CD4-positive, alpha-beta T cell (primary cell): ENCODE results near the gene CHCHD2. TPM values are rescaled to one million over a fixed set of nuclear protein-coding genes. Genes with fewer than 3 reads are reported as not detected.
"Not testable (repeated sequence)": the region's sequence is repeated elsewhere in the genome, so short reads cannot be mapped to it uniquely, and the experiment has no call there.

Source experiments
- ATAC-seq: fragments of 200-7000 bp; cut with Tn5 transposase; one replicate; pipeline ENCODE4 v1.10.0; 2022; ENCODE audit warnings: mild to moderate bottlenecking; ENCODE audit not compliant: poor library complexity
- CTCF ChIA-PET: fragments of 350-600 bp; sonication (Branson Sonifier 250); formaldehyde crosslinking; loops from one replicate; lab custom pipeline; 2021; ENCODE audit warnings: antibody characterized with exemption, inconsistent platforms; lab: Charles Lee
- POLR2A ChIA-PET: fragments of 350-600 bp; sonication (Branson Sonifier 250); formaldehyde crosslinking; loops from one replicate; lab custom pipeline; 2021; ENCODE audit warnings: antibody characterized with exemption, inconsistent platforms; lab: Charles Lee
- DNase-seq, 14 experiments: peaks; one replicate each; pipeline ENCODE4 v3.0.0-alpha.2; 2013 to 2020; ENCODE audit warnings: mixed read lengths in 2 of 14
- H3K27ac ChIP-seq, 2 donors: one replicate each; pipeline versions ENCODE4 v1.5.1 to v1.7.0; 2013; ENCODE audit warnings: low read length in 2 of 2, low read depth in 1 of 2, mild to moderate bottlenecking in 1 of 2
- H3K27me3 ChIP-seq, 2 experiments: 1 replicate in 1 of 2; 2 replicates in 1 of 2; pipeline versions ENCODE4 v1.6.1 to v1.7.0; 2013; ENCODE audit warnings: low read length in 2 of 2, control low read depth in 1 of 2, mild to moderate bottlenecking in 1 of 2, moderate library complexity in 1 of 2; ENCODE audit not compliant: insufficient read depth in 2 of 2, control insufficient read depth in 1 of 2
- H3K36me3 ChIP-seq: one replicate; pipeline ENCODE4 v1.6.1; 2013; ENCODE audit warnings: low read length, control low read depth; ENCODE audit not compliant: insufficient read depth
- H3K4me1 ChIP-seq: one replicate; pipeline ENCODE4 v1.6.1; 2013; ENCODE audit warnings: low read length, control low read depth; ENCODE audit not compliant: insufficient read depth
- H3K4me3 ChIP-seq: one replicate; pipeline ENCODE4 v1.5.1; 2013; ENCODE audit warnings: mild to moderate bottlenecking, low read length, moderate library complexity
- H3K9me3 ChIP-seq, 2 experiments: 1 replicate in 1 of 2; 2 replicates in 1 of 2; pipeline versions ENCODE4 v1.6.1 to v1.7.0; 2013; ENCODE audit warnings: low read length in 2 of 2, mild to moderate bottlenecking in 2 of 2, control low read depth in 1 of 2, moderate library complexity in 1 of 2; ENCODE audit not compliant: control insufficient read depth in 1 of 2, insufficient read depth in 1 of 2
- H3K27ac Mint-ChIP-seq: one replicate; pipeline ENCODE4 v1.8.0; 2020; ENCODE audit warnings: mixed read lengths
- H3K27me3 Mint-ChIP-seq: one replicate; pipeline ENCODE4 v1.8.0; 2021; ENCODE audit warnings: mixed read lengths
- H3K36me3 Mint-ChIP-seq: one replicate; pipeline ENCODE4 v1.8.0; 2021; ENCODE audit warnings: low read depth, mixed read lengths
- H3K4me1 Mint-ChIP-seq: one replicate; pipeline ENCODE4 v1.8.0; 2021; ENCODE audit warnings: low read depth, mixed read lengths
- H3K4me3 Mint-ChIP-seq: one replicate; pipeline ENCODE4 v1.8.0; 2020; ENCODE audit warnings: mild to moderate bottlenecking, mixed read lengths
- H3K9me3 Mint-ChIP-seq: one replicate; pipeline ENCODE4 v1.8.0; 2020; ENCODE audit warnings: mixed read lengths
- CTCF ChIP-seq: fragments of 200-600 bp; IDR thresholded peaks from one replicate; pipeline ENCODE4 v1.8.0; 2022; ENCODE audit warnings: antibody characterized with exemption, mild to moderate bottlenecking
- intact Hi-C, 2 experiments: fragments of 100-400 bp; cut with DNase I in 1 of 2; cut with micrococcal nuclease in 1 of 2; formaldehyde crosslinking; loops; one replicate each; pipeline versions ENCODE4 v1.15.1 to v1.9.0; 2023 to 2025; cut with DNase I, micrococcal nuclease
- total RNA-seq, 174 experiments: library from RNA in 2 of 174; stranded (reverse) in 2 of 174; gene quantifications; one replicate each; pipeline ENCODE4 v1.2.3 and lab custom pipeline; 2021 to 2026

Gene CHCHD2
- total RNA-seq, 2 experiments from 2014 or later, result 250 to 252 TPM

DNA sequence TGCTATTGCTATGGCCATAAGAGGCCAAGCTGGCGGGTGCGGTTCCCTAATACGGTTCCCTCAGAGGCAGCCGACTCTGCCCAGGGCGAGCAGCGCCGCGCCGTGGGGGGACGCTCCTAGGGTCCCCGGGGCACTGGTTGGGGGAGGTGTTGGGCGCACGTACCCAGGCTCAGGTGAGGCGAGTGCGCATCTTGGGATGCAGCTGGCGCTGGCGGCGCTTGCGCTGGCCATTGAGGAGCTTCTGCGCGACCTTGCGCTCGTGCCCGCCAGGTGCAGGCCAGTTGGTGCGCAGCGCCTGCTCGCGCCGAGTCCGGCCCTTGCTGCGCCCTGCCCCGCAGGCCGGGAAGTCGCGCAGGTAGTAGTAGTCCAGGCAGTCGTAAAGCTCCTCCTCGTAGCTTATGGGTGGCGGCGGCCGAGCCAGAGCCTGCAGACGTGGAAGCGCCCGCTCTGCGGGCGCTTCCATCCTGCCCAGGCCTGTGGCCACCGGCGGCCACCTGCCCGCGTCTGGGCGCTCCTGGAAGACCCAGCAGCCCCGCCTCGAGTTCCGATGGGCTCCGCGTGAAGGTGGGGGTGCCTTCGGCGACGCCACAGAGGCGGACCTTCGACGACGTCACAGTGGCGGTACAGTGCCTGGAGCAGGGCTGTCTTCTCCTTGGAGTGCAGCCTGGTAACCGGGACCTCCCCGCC, 9.7 kb upstream of the CHCHD2 start, which contains the start of gene NUPR2:
Gene NUPR2 (minus strand): TSS at position 566 of the 687 bp plus-strand sequence. CDS start 103 bp downstream, at position 463.
- H3K27me3 ChIP-seq, result peaks cover 13 to 21% of the 10 kb centered on the region in 2 experiments
- TF ChIP-seq CTCF, result no peak
- H3K27ac Mint-ChIP-seq, result no peak within 1 kb of the TSS
- H3K4me3 Mint-ChIP-seq, result no peak within 1 kb of the TSS
- peaks cover 0 to 6% of the 10 kb centered on the region in 2 experiments for H3K9me3 ChIP-seq
- DNase-seq (no peak), ATAC-seq (no peak)
- no peaks in the 10 kb centered on the region for H3K9me3 Mint-ChIP-seq
- H3K4me3 ChIP-seq, result peak within 1 kb of the TSS; percentile 5
- H3K27ac ChIP-seq, result no peak within 1 kb of the TSS
- H3K36me3 ChIP-seq, result no peaks in the 10 kb centered on the region
- no peaks in the 10 kb centered on the region for H3K4me1 Mint-ChIP-seq
- POLR2A ChIA-PET, result no interaction called here
- peaks cover 27% of the 10 kb centered on the region for H3K27me3 Mint-ChIP-seq
- CTCF ChIA-PET, result no interaction called here
- H3K36me3 Mint-ChIP-seq, result no peaks in the 10 kb centered on the region
- H3K4me1 ChIP-seq, result no peaks in the 10 kb centered on the region
- intact Hi-C loops, result no loop called here

DNA sequence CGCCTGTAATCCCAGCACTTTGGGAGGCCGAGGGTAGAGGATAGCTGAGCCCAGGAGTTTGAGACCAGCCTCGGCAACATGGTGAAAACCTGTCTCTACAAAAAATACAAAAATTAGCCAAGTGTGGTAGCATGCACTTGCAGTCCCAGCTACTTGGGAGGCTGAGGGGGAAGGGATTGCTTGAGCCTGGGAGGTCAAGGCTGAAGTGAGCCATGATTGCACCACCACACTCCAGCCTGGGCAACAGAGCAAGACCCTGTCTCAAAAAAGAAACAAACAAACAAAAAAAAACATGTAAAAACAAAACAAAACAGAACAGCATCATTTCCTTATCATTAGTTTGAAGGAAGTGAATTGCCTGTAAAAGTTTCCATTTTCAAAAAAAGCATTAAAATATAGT, 6.0 kb upstream of the CHCHD2 start:
- intact Hi-C loops, POLR2A ChIA-PET, CTCF ChIA-PET: not testable (repeated sequence)

GRCh38 chr7:56110611-56111010, 4.3 kb upstream of the CHCHD2 start:
- DNase-seq, result no peak
- POLR2A ChIA-PET, result no interaction called here
- Mint-ChIP-seq H3K4me1 (peaks cover 24% of the 10 kb centered on the region), H3K4me3 (no peak overlapping the region), H3K27ac (no peak overlapping the region), H3K27me3 (peaks cover 5% of the 10 kb centered on the region), H3K9me3 (no peaks in the 10 kb centered on the region), H3K36me3 (peaks cover 14% of the 10 kb centered on the region)
- TF ChIP-seq CTCF, result no peak
- Histone ChIP-seq H3K36me3 (no peaks in the 10 kb centered on the region), H3K27ac (no peak overlapping the region), H3K4me3 (no peak overlapping the region), H3K27me3 (peaks cover 0 to 4% of the 10 kb centered on the region in 2 experiments), H3K9me3 (peaks cover 0 to 5% of the 10 kb centered on the region in 2 experiments), H3K4me1 (peaks cover 9% of the 10 kb centered on the region)
- intact Hi-C loops, result no loop called here
- CTCF ChIA-PET, result no interaction called here
- ATAC-seq, result no peak

More for the DNA sequence above, 6.0 kb upstream of the CHCHD2 start:
- H3K36me3 Mint-ChIP-seq, H3K27me3 Mint-ChIP-seq, H3K27ac ChIP-seq, H3K4me3 Mint-ChIP-seq, H3K27ac Mint-ChIP-seq, H3K9me3 ChIP-seq, ATAC-seq, H3K4me1 Mint-ChIP-seq, H3K4me3 ChIP-seq, H3K9me3 Mint-ChIP-seq, H3K4me1 ChIP-seq, DNase-seq, H3K36me3 ChIP-seq: not testable (repeated sequence)
- H3K27me3 ChIP-seq, result peaks cover 12 to 13% of the 10 kb centered on the region in 2 experiments
